Brain microvascular endothelial cell (primary cell): ENCODE measurements around the gene AGBL4.

Experiments used
- DNase-seq: peaks from one replicate; pipeline ENCODE4 v3.0.0-alpha.2; 2020
- H3K27ac ChIP-seq: fragments of 250-450 bp; sonication (Bioruptor Pico); 2 replicates; pipeline ENCODE4 v1.5.1; 2020; ENCODE audit warnings: mild to moderate bottlenecking, moderate library complexity
- H3K27me3 ChIP-seq: fragments of 250-450 bp; sonication (Bioruptor Pico); replicated peaks from 2 replicates; pipeline ENCODE4 v1.5.1; 2020; ENCODE audit warnings: mild to moderate bottlenecking
- H3K36me3 ChIP-seq: fragments of 250-450 bp; sonication (Bioruptor Pico); replicated peaks from 2 replicates; pipeline ENCODE4 v1.5.1; 2020; ENCODE audit warnings: mild to moderate bottlenecking
- H3K4me3 ChIP-seq: 2 replicates; pipeline ENCODE4 v1.5.1; 2011; ENCODE audit warnings: low read depth, mild to moderate bottlenecking, control low read depth, low read length, moderate library complexity
- CTCF ChIP-seq: IDR thresholded peaks from 2 replicates; pipeline ENCODE4 v1.5.1; 2011; ENCODE audit warnings: low read depth, mild to moderate bottlenecking, moderate library complexity, low read length, control low read depth, inconsistent platforms; ENCODE audit errors: missing control alignments
- in situ Hi-C: cut with HindIII; loops from 2 replicates; pipeline ENCODE4 v1.10.0; 2017; ENCODE audit warnings: low sequenced_read_pairs, low pct_ligation_motif_present

AGBL4 gene

GRCh38 chr1:48999321-48999720 is 1024.4 kb downstream of the AGBL4 start:
- no peak overlapping the region for H3K27ac ChIP-seq
- no peaks in the 10 kb centered on the region for H3K27me3 ChIP-seq
- in situ Hi-C loops = no loop called here
- no peak for TF ChIP-seq CTCF
- H3K4me3 ChIP-seq = no peak overlapping the region
- no peaks in the 10 kb centered on the region for H3K36me3 ChIP-seq
- DNase-seq = no peak

GRCh38 chr1:48996311-48996710 is 1027.4 kb downstream of the AGBL4 start:
- H3K4me3 ChIP-seq = no peak overlapping the region
- no peak for TF ChIP-seq CTCF
- in situ Hi-C loops = no loop called here

GRCh38 chr1:48988633-48989197 is 1035.0 kb downstream of the AGBL4 start:
- H3K27ac ChIP-seq = no peak overlapping the region
- no peak for DNase-seq
- no peak for TF ChIP-seq CTCF
- H3K4me3 ChIP-seq = no peak overlapping the region
- no peaks in the 10 kb centered on the region for H3K36me3 ChIP-seq
- H3K27me3 ChIP-seq = no peaks in the 10 kb centered on the region
- in situ Hi-C loops = no loop called here

More at GRCh38 chr1:48996311-48996710, 1027.4 kb downstream of the AGBL4 start:
- no peaks in the 10 kb centered on the region for H3K36me3 ChIP-seq
- no peak overlapping the region for H3K27ac ChIP-seq
- no peaks in the 10 kb centered on the region for H3K27me3 ChIP-seq
- no peak for DNase-seq

GRCh38 chr1:48979940-48980339 is 1043.8 kb downstream of the AGBL4 start:
- no peak for DNase-seq
- no peaks in the 10 kb centered on the region for H3K27me3 ChIP-seq
- H3K4me3 ChIP-seq = no peak overlapping the region
- no peak overlapping the region for H3K27ac ChIP-seq
- no peak for TF ChIP-seq CTCF
- H3K36me3 ChIP-seq = no peaks in the 10 kb centered on the region
- in situ Hi-C loops = no loop called here

- in situ Hi-C loops = no loop called here
- TF ChIP-seq CTCF = no peak
- H3K4me3 ChIP-seq = no peak overlapping the region
These were observed 1045.3 kb downstream of the AGBL4 start for GRCh38 chr1:48978413-48978812.

GRCh38 chr1:48977273-48977672 is 1046.5 kb downstream of the AGBL4 start:
- in situ Hi-C loops = no loop called here
- DNase-seq = no peak
- H3K36me3 ChIP-seq = no peaks in the 10 kb centered on the region
- no peak overlapping the region for H3K4me3 ChIP-seq
- no peak overlapping the region for H3K27ac ChIP-seq
- no peak for TF ChIP-seq CTCF
- no peaks in the 10 kb centered on the region for H3K27me3 ChIP-seq

More at GRCh38 chr1:48978413-48978812, 1045.3 kb downstream of the AGBL4 start:
- no peaks in the 10 kb centered on the region for H3K36me3 ChIP-seq
- no peak overlapping the region for H3K27ac ChIP-seq
- no peaks in the 10 kb centered on the region for H3K27me3 ChIP-seq
- no peak for DNase-seq
